Hepatocyte (in vitro differentiated cells): ENCODE results near the gene MST1R. TPM values are rescaled to one million over a fixed set of nuclear protein-coding genes. Genes with fewer than 3 reads are reported as not detected.

ENCODE experiments used
- DNase-seq: peaks from one replicate; pipeline ENCODE4 v3.0.0-alpha.2; 2016; ENCODE audit warnings: low spot score
- H2AFZ ChIP-seq: fragments of 200-600 bp; sonication (generic); 2 replicates; pipeline ENCODE4 v1.6.0; 2016; ENCODE audit warnings: antibody characterized with exemption, mild to moderate bottlenecking
- H3K27ac ChIP-seq: fragments of 200-600 bp; sonication (generic); 2 replicates; pipeline ENCODE4 v1.5.1; 2016; ENCODE audit warnings: mild to moderate bottlenecking
- H3K27me3 ChIP-seq: fragments of 200-600 bp; sonication (generic); 2 replicates; pipeline ENCODE4 v1.6.1; 2016
- H3K36me3 ChIP-seq: fragments of 200-600 bp; sonication (generic); replicated peaks from 2 replicates; pipeline ENCODE4 v1.5.1; 2016; ENCODE audit warnings: low read depth; ENCODE audit not compliant: insufficient read depth
- H3K4me1 ChIP-seq: fragments of 200-600 bp; sonication (generic); 2 replicates; pipeline ENCODE4 v1.5.1; 2016; ENCODE audit warnings: mild to moderate bottlenecking, moderate library complexity; ENCODE audit not compliant: insufficient read depth
- H3K4me2 ChIP-seq: fragments of 200-600 bp; sonication (generic); 2 replicates; pipeline ENCODE4 v1.6.0; 2016
- H3K4me3 ChIP-seq: fragments of 200-600 bp; sonication (generic); 2 replicates; pipeline ENCODE4 v1.5.1; 2016; ENCODE audit warnings: mild to moderate bottlenecking
- H3K79me2 ChIP-seq: fragments of 200-600 bp; sonication (generic); 2 replicates; pipeline ENCODE4 v1.6.0; 2017; ENCODE audit warnings: mild to moderate bottlenecking
- H3K9me2 ChIP-seq: fragments of 200-600 bp; sonication (generic); replicated peaks from 2 replicates; pipeline ENCODE4 v1.6.0; 2017; ENCODE audit warnings: mild to moderate bottlenecking; ENCODE audit not compliant: insufficient read depth
- H3K9me3 ChIP-seq: fragments of 200-600 bp; sonication (generic); 2 replicates; pipeline ENCODE4 v1.5.1; 2016; ENCODE audit warnings: low read depth, mild to moderate bottlenecking
- H4K20me1 ChIP-seq: fragments of 200-600 bp; sonication (generic); 2 replicates; pipeline ENCODE4 v1.6.0; 2016; ENCODE audit warnings: mild to moderate bottlenecking; ENCODE audit not compliant: insufficient read depth, poor library complexity, severe bottlenecking
- CTCF ChIP-seq: fragments of 200-600 bp; sonication (generic); IDR thresholded peaks from 2 replicates; pipeline ENCODE4 v1.5.1; 2016; ENCODE audit warnings: antibody characterized with exemption, mild to moderate bottlenecking; ENCODE audit not compliant: poor library complexity
- EZH2 ChIP-seq: fragments of 200-600 bp; sonication (generic); IDR thresholded peaks from 2 replicates; pipeline ENCODE4 v1.6.1; 2016; ENCODE audit warnings: antibody characterized with exemption, mild to moderate bottlenecking, borderline replicate concordance
- EZH2phosphoT487 ChIP-seq: fragments of 200-600 bp; sonication (generic); IDR thresholded peaks from one replicate; pipeline ENCODE4 v1.6.1; 2018; ENCODE audit warnings: antibody characterized with exemption, mild to moderate bottlenecking, low read depth, moderate library complexity; ENCODE audit not compliant: unreplicated experiment, severe bottlenecking
- WGBS: methylation state at CpG from one replicate; pipeline ENCODE4 v1.1.6; 2016; ENCODE audit warnings: low lambda C conversion rate; ENCODE audit errors: missing lambda C conversion rate; 5-methylcytosine and 5-hydroxymethylcytosine counted together
- polyA plus RNA-seq: library from polyadenylated mRNA; unstranded; fragments of >200 nt; fragmentation: Nextera tagmentation; extraction: Ambion mirVana; gene quantifications from 2 replicates; pipeline ENCODE4 v1.2.1, GENCODE V29; 2016
- total RNA-seq: library from RNA; depleted of rRNA; stranded (reverse); fragments of >200 nt; gene quantifications from 2 replicates; pipeline ENCODE4 v1.2.3, GENCODE V29; 2014

MST1R gene
- total and polyA plus RNA-seq, 2 experiments from 2014 or later = 5.3 to 8.7 TPM

- no peaks in the 10 kb centered on the region for H3K79me2 ChIP-seq
- H2AFZ ChIP-seq = no peak overlapping the region
- no peak for DNase-seq
- H3K4me2 ChIP-seq = no peak overlapping the region
- H3K4me1 ChIP-seq = no peaks in the 10 kb centered on the region
- no peaks in the 10 kb centered on the region for H3K9me3 ChIP-seq
- 83% methylated on average over 10 of the region's 10 CpGs for WGBS
- H3K27ac ChIP-seq = no peak overlapping the region
- no peaks in the 10 kb centered on the region for H3K36me3 ChIP-seq
- H4K20me1 ChIP-seq = no peaks in the 10 kb centered on the region
- H3K9me2 ChIP-seq = no peaks in the 10 kb centered on the region
- H3K4me3 ChIP-seq = no peak overlapping the region
- no peak for TF ChIP-seq EZH2phosphoT487
- TF ChIP-seq EZH2 = no peak
- TF ChIP-seq CTCF = no peak
- H3K27me3 ChIP-seq = no peaks in the 10 kb centered on the region
Measured at GRCh38 chr3:49889296-49889695, 14.4 kb downstream of the MST1R start.

GRCh38 chr3:49886922-49887265 lies 16.8 kb downstream of the MST1R start:
- no peak overlapping the region for H3K4me2 ChIP-seq
- H3K4me3 ChIP-seq = no peak overlapping the region
- H3K27me3 ChIP-seq = no peaks in the 10 kb centered on the region
- H3K4me1 ChIP-seq = no peaks in the 10 kb centered on the region
- H3K27ac ChIP-seq = no peak overlapping the region
- no peak overlapping the region for H2AFZ ChIP-seq
- H3K9me3 ChIP-seq = no peaks in the 10 kb centered on the region
- H3K9me2 ChIP-seq = no peaks in the 10 kb centered on the region
- no peaks in the 10 kb centered on the region for H3K79me2 ChIP-seq
- H4K20me1 ChIP-seq = no peaks in the 10 kb centered on the region
- H3K36me3 ChIP-seq = no peaks in the 10 kb centered on the region
- DNase-seq = no peak
- TF ChIP-seq EZH2 (no peak), CTCF (no peak), EZH2phosphoT487 (no peak)

- no peak for DNase-seq
- no peak overlapping the region for H3K27ac ChIP-seq
- no peak overlapping the region for H3K4me3 ChIP-seq
- no peak overlapping the region for H3K4me2 ChIP-seq
- no peak overlapping the region for H2AFZ ChIP-seq
- H3K9me2 ChIP-seq = no peaks in the 10 kb centered on the region
- no peaks in the 10 kb centered on the region for H4K20me1 ChIP-seq
- peaks cover 10% of the 10 kb centered on the region for H3K4me1 ChIP-seq
- H3K36me3 ChIP-seq = no peaks in the 10 kb centered on the region
- no peaks in the 10 kb centered on the region for H3K9me3 ChIP-seq
- 71% methylated on average over 4 of the region's 4 CpGs for WGBS
- H3K79me2 ChIP-seq = no peaks in the 10 kb centered on the region
- no peak for TF ChIP-seq EZH2phosphoT487
- no peak for TF ChIP-seq EZH2
- TF ChIP-seq CTCF = no peak
- H3K27me3 ChIP-seq = no peaks in the 10 kb centered on the region
Measured at GRCh38 chr3:49883998-49884397, 19.7 kb downstream of the MST1R start.

GRCh38 chr3:49882166-49882565 lies 21.5 kb downstream of the MST1R start:
- H3K9me2 ChIP-seq = no peaks in the 10 kb centered on the region
- no peak overlapping the region for H2AFZ ChIP-seq
- WGBS = 61% methylated on average over 6 of the region's 6 CpGs
- H3K4me3 ChIP-seq = no peak overlapping the region
- H3K4me2 ChIP-seq = no peak overlapping the region
- H3K27ac ChIP-seq = no peak overlapping the region
- H3K4me1 ChIP-seq = peaks cover 10% of the 10 kb centered on the region
- H3K9me3 ChIP-seq = no peaks in the 10 kb centered on the region
- TF ChIP-seq CTCF (no peak), EZH2 (no peak), EZH2phosphoT487 (no peak)
- H3K36me3 ChIP-seq = no peaks in the 10 kb centered on the region
- H3K27me3 ChIP-seq = no peaks in the 10 kb centered on the region
- H3K79me2 ChIP-seq = no peaks in the 10 kb centered on the region
- H4K20me1 ChIP-seq = no peaks in the 10 kb centered on the region
- DNase-seq = no peak
